ENCODE measurements around the gene NFIX.

Gene NFIX

GRCh38 chr19:13007292-13008045 is 12.2 kb downstream of the NFIX start:
- DNase-seq (ENCODE audit: low read depth, low spot score), result no peak

- no peak for DNase-seq (ENCODE audit: low read depth, low spot score)
Observed at GRCh38 chr19:13008926-13009787, 13.9 kb downstream of the NFIX start.

- DNase-seq (ENCODE audit: low read depth, low spot score), result no peak
Observed at GRCh38 chr19:13010038-13010991, 15.0 kb downstream of the NFIX start.

GRCh38 chr19:13010992-13011652 is 15.8 kb downstream of the NFIX start:
- no peak for DNase-seq (ENCODE audit: low read depth, low spot score)

GRCh38 chr19:13011653-13012389 is 16.5 kb downstream of the NFIX start:
- no peak for DNase-seq (ENCODE audit: low read depth, low spot score)

GRCh38 chr19:13012390-13012689 is 17.1 kb downstream of the NFIX start:
- no peak for DNase-seq (ENCODE audit: low read depth, low spot score)

- DNase-seq (ENCODE audit: low read depth, low spot score), result no peak
Observed at GRCh38 chr19:13012690-13013608, 17.7 kb downstream of the NFIX start.

GRCh38 chr19:13013649-13014048 is 18.4 kb downstream of the NFIX start:
- no peak for DNase-seq (ENCODE audit: low read depth, low spot score)

- no peak for DNase-seq (ENCODE audit: low read depth, low spot score)
Observed at GRCh38 chr19:13014101-13014920, 19.0 kb downstream of the NFIX start.

GRCh38 chr19:13014921-13015280 is 19.6 kb downstream of the NFIX start:
- no peak for DNase-seq (ENCODE audit: low read depth, low spot score)

GRCh38 chr19:13015361-13016223 is 20.3 kb downstream of the NFIX start:
- no peak for DNase-seq (ENCODE audit: low read depth, low spot score)

GRCh38 chr19:13016245-13016627 is 21.0 kb downstream of the NFIX start:
- no peak for DNase-seq (ENCODE audit: low read depth, low spot score)

- no peak for DNase-seq (ENCODE audit: low read depth, low spot score)
Observed at GRCh38 chr19:13016628-13017305, 21.5 kb downstream of the NFIX start.

- no peak for DNase-seq (ENCODE audit: low read depth, low spot score)
Observed at GRCh38 chr19:13017306-13018034, 22.2 kb downstream of the NFIX start.

GRCh38 chr19:13018035-13018914 is 23.0 kb downstream of the NFIX start:
- no peak for DNase-seq (ENCODE audit: low read depth, low spot score)

GRCh38 chr19:13019332-13019731 is 24.1 kb downstream of the NFIX start:
- DNase-seq (ENCODE audit: low read depth, low spot score), result no peak
